ENCODE data around the gene CTXND2.

GRCh38 chr1:150846473-150847146 is 40.3 kb upstream of the CTXND2 start:
- TF ChIP-seq POLR2A (IDR thresholded peaks at IDR 0.05) (no peak), CTCF (IDR thresholded peaks at IDR 0.05) (no peak)
